ENCODE data around the gene TMEM219.
"Not testable (repeated sequence)": the region's sequence is repeated elsewhere in the genome, so short reads cannot be mapped to it uniquely, and the experiment has no call there.

TMEM219 gene, protein sequence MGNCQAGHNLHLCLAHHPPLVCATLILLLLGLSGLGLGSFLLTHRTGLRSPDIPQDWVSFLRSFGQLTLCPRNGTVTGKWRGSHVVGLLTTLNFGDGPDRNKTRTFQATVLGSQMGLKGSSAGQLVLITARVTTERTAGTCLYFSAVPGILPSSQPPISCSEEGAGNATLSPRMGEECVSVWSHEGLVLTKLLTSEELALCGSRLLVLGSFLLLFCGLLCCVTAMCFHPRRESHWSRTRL

DNA sequence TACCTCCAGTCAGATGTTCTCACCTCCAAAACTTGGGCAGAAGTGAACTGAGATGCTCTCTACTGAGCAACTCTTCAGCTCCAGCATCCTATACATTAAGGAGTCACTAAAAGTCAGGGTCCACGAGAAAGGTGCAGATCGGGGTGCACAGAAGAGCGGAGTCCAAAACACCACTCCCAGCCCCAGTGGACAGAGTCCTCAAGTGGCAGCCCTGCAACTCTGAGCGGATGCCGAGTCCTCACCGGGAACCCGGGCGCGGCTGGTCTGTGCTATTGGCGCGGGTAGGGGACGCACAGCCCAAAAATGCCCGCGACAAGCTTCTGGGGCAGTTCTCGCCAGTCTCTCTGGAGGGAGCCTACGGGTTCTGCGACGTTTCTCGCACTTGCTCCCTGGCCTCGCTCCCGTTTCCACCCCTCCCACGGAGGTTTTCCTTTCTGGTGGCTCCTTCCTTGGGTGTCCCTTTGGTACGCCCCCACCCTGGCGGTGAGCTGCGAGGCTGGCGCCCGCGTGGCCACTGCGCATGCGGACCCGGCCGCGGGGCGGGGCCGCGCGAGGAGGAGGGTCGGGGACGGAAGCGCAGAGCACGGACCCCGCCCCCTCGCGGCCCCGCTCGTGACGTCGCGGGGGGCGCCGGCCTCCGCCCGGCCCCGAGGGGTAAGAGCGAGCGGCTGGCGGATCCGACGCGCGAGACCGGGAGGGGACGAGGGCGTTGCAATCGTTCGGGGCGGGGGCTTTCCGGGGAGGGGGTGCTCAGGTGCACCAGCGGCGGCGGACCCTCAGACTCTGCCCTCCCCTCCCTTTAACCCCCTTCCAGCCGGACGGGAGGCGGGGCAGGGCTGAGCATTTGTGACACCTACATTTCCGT is at the start of gene TMEM219:
TSS of gene TMEM219 (plus strand) at position 601 of the 865 bp plus-strand sequence. CDS start 1,065 bp downstream, outside the sequence.
- FAIRE-seq = no peak

DNA sequence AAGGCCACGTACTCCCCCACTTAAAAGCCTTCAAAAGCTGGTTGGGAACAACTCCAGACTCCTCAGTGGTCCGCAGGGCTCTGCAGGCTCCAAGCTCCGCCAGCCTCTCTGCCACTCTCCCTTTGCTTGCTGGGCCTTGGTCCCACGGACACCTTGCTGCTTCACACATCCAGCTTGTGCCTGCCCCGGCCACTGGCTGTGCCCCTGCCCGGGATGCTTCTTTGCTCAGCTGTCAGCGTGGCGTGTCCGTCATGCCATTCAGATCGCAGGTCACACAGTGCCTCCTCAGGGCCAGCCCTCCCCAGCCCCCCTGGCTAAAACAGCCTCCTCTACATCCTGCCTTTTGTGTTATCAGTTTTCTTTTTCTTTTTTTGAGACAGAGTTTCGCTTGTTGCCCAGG is 49.8 kb upstream of the TMEM219 start:
- no peak for FAIRE-seq

DNA sequence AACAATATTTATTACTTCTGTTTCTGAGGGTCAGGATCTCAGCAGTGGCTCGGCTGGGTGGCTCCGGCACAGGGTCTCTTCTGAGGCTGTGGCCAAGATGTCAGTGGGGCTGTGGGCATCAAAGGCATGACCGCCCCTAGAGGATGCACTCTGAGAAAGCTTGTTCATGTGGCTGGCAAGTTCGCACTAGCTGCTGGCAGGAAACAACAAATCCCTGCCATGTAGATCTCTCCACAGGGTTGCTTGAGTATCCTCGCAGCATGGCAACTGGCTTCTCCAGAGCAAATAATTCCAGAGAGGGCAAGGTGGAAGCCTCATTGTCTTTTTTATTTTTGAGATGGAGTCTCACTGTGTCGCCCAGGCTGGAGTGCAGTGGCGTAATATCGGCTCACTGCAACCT is 48.4 kb upstream of the TMEM219 start:
- FAIRE-seq = no peak

DNA sequence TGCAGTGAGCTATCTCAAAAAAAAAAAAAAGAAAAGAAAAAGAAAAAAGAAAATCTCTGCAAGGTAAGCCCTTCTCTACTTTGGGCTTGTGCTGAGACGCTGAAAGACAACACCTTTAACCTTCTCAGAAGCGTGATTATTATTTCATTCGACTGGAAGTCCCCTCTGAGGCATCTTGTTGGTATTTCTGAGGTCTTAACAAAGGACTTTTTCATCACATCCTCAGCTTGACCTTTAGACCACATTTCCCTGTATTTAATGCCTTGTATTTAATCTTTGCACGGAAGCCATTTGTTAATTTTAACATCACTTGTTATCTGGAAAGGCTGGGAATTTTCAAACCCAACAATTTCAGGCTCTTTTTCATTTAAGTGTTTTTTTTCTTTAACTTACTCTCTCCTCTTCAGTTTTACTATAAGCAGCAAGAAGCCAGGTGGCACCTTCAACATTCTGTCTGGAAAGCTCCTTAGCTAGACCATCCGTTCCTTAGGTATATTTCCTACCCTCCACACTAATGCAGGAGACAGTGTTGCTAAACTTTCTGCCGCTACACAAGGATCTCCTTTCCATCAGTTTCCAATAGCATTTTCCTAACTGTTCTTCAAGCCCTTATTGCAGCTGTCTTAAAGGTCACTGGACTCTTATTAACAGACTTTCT is 46.2 kb upstream of the TMEM219 start:
- FAIRE-seq = no peak

DNA sequence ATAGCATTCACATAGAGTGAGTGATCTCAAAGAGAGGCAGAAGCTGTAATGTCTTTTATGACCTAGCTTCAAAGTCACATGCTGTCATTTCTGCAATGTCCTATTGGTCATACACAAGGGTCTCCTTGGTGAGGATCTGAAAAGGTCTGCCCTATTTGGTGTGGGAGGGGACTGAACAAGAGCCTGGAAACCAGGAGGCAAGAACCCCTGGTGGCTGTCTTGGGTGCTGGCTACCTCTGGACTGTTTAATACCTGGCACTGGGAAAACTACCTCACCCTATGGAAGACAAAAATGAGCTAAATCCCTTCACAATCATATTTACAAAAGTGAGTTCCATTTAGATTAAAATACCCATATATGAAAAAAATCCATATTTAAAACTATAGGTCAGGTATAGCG is 44.9 kb upstream of the TMEM219 start:
- FAIRE-seq = no peak

DNA sequence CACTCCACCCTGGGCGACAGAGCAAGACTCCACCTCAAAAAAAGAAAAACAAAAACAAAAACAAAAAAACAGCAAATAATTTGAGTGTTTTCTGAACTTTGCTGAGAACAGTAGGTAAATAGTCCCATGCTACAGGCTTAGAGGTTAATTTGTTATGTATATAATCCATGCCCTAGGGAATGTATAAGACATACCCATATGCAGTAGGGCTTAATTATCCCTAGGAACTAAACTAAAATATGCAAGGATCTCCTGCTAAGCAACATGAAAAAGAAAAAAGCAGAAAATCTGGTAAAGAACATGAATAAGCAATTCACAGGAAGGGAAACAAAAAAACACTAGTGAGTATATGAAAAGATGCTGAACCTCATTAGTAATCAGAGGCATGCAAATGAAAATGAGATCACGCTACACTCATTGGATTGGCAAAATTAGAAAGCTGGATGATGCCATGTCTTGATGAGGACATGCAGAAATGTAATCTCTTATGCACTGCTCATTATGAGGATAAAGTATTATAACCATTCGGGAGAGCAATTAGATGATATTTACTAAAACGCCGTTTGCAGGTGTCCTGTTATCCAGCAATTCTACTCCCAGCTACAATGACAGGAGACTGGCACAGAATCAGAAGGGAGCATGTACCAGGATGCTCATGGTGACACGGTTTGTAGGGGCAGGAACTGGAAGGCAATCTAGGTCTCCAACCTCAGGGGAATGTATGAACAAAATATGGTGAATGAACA is 41.4 kb upstream of the TMEM219 start:
- no peak for FAIRE-seq

DNA sequence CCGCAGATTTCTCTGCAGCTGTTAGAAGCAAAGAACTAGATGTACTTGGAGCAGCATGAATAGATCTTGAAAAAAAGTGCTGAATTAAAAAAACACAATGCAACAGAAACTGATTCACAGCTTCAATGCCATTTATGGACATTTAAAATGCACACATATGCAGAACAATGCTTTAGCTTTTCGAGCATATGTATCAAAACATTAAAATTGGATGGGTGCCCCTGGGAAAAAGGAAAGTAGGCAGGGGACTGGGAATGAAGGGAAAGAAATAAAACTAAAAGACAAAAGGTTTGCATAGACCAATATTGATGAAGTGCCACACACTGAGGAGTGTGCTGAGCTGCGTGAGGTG is 40.9 kb upstream of the TMEM219 start:
- FAIRE-seq = no peak

DNA sequence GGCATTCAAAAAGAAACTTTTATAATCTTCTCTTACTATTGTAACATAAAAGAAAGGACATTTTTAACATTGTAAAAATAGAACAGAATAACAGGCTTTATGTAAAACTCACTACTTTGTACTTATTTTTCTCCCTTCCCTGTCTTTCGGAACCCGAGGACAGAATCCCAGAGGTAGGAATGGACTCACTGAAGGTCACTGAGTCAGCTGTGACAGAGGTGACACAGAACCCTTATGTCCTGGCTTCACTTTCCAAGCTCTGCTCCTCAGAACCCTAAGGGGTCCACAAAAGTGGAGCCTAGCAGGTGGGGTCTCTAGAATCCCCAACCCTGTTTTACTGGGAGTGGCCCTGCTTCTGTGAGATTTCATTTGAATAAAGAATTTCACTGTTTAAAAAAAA is 39.6 kb upstream of the TMEM219 start:
- FAIRE-seq = no peak

DNA sequence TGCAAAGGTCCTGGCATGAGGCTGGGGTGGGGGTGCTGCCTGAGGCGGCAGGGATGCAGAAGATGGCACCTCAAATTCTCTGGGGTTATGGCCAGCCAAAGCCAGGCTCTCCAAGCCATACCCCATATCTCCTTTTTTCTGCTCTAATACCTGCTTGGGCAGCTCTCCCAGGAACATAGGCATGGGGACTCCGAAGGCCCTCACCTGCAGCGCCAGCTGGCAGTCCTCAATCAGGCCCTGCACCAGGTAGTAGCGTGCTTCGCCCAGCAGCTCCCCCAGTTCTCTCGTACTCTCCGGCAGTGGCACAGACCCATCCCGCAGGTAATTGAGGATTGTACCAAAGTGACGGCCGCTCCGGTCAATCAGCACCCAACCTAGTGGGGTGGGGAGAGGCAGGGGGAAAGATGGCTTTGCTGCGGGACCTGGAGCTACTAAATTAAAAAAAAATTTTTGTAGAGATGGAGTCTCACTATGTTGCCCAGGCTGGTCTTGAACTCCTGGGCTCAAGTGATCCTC is 38.8 kb upstream of the TMEM219 start:
- FAIRE-seq = no peak

DNA sequence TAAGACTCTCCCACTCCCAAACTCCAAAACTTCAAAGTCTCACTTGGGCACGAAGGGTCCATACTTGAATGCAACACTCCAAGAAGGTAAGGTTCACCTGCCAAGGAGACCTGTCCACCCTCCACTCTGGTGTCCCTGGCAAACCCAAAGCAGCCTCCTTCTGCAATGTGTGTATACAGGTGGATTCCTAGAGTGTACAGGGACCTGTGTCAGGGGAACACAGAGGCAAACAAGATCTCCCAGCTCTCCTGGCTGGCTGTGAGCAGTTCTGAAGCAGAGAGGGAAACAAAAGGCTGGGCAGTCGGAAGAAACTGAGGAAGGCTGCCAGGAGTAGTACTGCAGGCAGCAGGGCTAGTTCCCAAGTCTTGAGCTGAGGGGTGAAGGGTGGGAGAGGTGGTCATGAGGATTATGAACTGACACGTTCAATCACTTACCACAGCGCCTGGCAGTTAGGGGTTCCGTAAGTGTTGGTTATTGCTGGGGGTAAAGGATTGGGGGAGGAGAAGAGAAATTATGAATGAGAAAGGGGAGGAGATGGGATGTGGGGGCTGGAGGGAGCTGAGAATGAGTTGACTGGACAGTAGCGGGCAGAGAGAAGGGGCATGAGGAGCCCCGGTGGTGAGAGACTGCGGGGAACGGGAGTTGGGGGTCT is 36.6 kb upstream of the TMEM219 start:
- FAIRE-seq = no peak

DNA sequence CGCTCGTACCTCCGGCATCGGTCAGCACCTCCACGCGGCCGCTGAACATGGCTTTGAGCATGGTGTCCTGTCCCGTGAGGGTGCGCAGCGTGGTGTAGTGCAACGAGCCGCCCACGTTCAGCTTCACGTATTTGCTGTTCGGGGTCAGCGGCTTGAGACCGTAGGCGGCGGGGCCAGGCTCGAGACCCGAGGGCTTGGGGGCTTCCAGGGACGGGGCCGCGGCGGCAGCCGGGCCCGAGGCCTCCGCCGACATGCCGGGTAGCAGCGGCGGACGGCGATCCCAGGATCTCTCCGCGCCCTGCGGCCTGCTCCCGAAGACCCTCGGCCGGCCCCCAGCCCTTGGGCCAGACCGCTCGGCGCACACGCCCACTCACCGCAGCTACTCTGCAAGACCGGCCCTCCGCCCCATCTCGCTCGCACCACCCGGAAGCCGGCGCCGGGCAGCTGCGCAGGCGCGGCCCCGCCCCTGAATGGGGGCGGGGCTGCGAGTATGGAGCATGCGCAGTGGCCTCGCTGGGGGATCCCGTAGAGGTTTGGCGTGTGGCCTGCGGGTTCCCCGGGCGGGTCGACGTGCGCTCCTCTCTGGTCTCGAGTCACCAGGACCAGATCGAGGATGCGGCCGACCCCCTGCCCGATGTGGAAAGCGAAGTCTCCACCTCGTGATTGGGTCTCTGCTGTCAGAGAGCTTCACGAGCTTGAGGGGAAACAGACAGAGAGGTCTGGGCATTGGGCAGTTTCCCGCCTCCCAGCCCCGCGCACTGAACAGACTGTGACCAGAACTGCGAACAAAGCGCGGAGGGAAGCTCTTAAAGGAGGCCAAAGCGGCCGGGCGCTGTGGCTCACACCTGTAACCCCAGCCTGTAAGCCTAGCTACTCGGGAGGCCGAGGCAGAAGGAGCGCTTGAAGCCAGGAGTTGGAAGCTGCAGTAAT is 35.8 kb upstream of the TMEM219 start, which contains the start of gene KCTD13:
TSS of gene KCTD13 (minus strand) at position 446 of the 930 bp plus-strand sequence. CDS start at position 253, 193 bp downstream.
- no peak for FAIRE-seq

DNA sequence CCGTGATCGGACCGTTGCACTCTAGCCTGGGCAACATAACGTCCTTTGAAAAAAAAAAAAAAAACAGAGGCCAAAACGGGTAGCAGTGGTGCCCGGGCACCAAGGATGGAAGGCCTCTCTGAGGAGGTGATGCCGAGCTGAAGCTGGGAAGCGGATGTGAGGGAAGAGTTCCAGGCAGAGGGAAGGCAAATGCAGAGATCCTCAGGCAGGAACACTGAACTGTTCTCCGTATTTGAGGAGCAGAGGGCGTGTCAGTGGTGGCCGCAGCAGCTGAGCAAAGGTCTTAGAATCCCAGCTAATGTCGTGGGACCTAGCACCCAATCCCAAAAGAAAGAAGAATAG is 35.2 kb upstream of the TMEM219 start:
- FAIRE-seq = no peak

DNA sequence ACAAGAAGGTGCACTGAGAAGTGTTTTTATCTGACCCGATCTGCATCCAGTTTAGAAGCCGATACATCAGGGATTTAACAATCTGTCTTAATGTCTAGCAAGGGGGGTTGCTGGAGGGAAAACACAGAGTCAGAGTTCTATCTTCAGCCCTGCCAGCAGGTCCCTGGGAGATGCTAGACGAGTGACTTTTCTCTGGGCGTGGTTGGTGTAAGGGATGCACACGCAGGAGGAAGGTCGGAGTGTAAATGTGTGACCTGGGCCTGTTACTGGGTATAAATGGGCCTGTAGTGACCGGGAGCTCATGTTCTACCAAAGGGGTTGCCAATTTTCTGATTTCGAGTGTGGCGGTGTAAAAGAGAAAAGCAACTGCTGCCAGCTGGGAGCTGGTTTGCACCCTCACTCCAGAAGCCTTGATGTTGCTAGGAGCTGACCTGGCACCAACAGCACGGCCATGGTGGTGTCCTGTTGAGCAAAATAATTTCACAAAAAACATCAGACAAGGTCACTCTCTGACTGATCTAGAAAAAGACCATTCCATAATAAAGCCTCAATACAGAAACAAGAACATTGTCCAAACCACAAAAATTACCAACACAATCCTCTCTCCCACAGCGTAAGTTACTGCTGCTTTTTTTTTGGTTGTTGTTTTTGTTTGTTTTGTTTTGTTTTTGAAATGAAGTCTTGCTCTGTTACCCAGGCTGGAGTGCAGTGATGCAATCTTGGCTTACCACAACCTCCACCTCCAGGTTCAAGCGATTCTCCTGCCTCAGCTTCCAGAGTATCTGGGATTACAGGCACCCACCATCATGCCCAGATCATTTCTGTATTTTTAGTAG is 34.6 kb upstream of the TMEM219 start:
- no peak for FAIRE-seq

DNA sequence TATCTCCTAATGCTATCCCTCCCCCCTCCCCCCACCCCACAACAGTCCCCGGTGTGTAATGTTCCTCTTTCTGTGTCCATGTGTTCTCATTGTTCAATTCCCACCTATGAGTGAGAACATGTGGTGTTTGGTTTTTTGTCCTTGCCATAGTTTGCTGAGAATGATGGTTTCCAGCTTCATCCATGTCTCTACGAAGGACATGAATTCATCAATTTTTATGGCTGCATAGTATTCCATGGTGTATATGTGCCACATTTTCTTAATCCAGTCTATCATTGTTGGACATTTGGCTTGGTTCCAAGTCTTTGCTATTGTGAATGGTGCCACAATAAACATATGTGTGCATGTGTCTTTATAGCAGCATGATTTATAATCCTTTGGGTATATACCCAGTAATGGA is 30.1 kb upstream of the TMEM219 start:
- FAIRE-seq = not testable (repeated sequence)

DNA sequence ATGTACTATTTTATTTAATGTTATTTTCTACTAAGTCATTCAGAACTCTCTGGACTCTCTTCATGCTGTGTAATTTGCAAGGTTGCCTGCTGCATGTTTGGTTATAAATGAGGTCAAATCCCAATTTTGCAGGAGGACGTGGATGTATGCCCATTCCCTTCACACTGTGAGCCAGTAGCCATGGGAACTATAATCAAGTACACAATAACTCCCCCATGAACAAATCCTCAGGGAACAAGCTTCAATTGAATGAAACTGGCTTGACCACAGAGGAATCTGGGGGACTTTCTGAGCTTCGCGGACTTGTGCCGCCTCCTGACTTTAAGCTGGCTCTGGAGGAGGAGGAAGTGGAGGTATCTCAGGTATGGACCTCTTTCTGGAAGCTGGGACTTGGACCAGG is 21.2 kb upstream of the TMEM219 start:
- no peak for FAIRE-seq

DNA sequence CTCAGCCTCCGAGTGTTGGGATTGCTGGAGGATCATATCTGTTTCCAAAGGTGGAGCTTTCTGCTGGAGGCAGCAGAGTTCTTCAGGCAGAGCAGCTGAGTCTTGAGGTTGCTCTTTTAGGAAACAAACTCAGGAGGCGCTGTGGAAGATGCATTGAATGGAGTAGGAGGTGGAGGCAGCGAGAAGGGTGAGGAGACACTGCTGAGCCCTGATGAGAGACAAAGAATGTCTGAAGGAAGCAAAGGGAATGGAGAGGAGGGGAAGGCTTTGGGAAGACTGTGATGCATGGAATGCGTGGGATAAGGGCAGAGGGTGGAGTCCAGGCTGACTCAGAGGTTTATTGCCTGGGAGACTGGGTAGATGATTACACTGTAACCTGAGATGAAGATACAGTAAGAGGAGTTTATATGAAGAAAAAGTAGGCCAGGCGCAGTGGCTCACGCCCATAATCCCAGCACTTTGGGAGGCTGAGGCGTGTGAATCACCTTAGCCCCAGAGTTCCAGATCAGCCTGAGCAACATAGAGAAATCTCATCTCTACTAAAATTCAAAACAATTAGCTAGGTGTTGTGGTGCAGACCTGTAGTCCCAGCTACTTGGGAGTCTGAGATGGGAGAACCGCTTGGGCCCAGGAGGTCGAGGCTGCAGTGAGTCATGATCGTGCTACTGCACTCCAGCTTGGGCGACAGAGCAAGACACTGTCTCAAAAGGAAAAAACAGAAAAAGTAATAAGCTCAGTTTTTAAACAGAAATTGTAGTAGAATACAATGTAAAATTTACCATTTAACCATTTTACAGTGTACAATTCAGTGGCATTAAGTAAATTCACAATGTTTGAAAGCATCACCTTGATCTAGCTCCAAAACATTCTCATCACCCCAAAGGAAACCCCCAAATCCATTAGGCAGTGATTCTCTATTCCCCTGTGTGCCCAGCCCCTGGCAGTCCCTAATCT is 17.8 kb upstream of the TMEM219 start:
- FAIRE-seq = peak; percentile 97

DNA sequence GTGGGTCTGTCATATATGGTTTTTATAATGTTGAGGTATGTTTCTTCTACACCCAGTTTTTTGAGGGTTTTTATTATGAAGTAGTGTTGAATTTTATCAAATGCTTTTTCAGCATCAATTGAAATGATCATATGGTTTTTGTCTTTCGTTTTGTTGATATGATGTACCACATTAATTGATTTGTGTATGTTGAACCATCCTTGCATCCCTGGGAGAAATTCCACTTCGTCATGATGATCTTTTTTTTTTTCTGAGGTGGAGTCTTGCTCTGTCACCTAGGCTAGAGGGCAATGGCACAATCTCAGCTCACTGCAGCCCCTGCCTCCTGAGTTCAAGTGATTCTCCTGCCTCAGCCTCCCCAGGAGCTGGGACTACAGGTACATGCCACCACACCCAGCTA is 14.0 kb upstream of the TMEM219 start:
- FAIRE-seq = no peak

DNA sequence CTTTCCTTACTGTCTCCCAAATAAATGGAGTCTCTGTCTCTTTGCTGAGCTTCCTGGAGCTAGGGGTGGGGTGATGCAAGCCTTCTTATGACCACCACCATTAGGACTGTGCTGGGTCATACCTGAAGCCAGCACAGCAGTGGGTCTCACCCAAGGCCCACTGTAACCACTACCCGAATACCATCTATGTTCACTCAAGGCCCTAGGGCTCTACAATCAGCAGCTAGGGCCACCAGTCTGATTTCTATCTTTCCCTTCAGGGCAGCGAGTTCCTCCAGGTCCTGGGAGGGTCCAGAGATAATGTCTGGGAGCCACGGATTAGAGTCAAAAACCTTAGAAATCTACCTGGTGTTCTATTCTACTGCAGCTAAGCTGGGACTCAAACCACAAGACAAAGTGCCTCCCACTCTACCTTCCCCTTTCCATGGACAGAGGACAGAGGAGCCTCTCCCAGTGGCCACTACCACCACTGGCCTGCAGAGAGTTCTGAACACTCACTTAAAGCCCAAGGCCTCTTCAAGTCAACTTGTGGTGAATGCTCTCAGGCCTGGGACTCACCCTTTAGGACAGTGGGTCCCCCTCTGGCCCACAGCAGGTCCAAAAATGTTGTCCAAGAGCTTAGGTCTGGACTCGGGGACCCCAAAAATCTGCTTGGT is 10.9 kb upstream of the TMEM219 start:
- no peak for FAIRE-seq

Data from A204.1 (cell line).